HEK293T (cell line): ENCODE results near the gene DNAH7.

Source experiments
- CTCF ChIA-PET: fragments of 350-600 bp; formaldehyde crosslinking; extraction: SDS; loops from one replicate; lab custom pipeline; 2021; ENCODE audit warnings: antibody characterized with exemption, inconsistent platforms; lab: Yijun Ruan, JAX
- POLR2A ChIA-PET: fragments of 350-600 bp; formaldehyde crosslinking; extraction: SDS; loops from one replicate; lab custom pipeline; 2020; ENCODE audit warnings: antibody characterized with exemption, inconsistent platforms; lab: Yijun Ruan, JAX
- DNase-seq: peaks from one replicate; pipeline ENCODE4 v3.0.0; 2012; ENCODE audit warnings: mixed read lengths; ENCODE audit errors: extremely low spot score
- ARNT ChIP-seq: fragments of 450-650 bp; IDR thresholded peaks from 2 replicates; pipeline ENCODE4 v1.6.1; 2017; ENCODE audit warnings: mild to moderate bottlenecking
- BHLHE40 ChIP-seq: fragments of 450-650 bp; IDR thresholded peaks from 2 replicates; pipeline ENCODE4 v1.6.1; 2016; ENCODE audit warnings: mild to moderate bottlenecking, moderate library complexity, borderline replicate concordance
- CTBP1 ChIP-seq: fragments of 450-650 bp; IDR thresholded peaks from 2 replicates; pipeline ENCODE4 v1.6.1; 2016; ENCODE audit warnings: borderline replicate concordance
- ELF4 ChIP-seq: fragments of 450-650 bp; IDR thresholded peaks from 2 replicates; pipeline ENCODE4 v1.6.1; 2017; ENCODE audit warnings: antibody characterized with exemption
- FOXA1 ChIP-seq: fragments of 450-650 bp; IDR thresholded peaks from 2 replicates; pipeline ENCODE4 v1.6.1; 2016; ENCODE audit warnings: mild to moderate bottlenecking
- FOXK2 ChIP-seq: fragments of 450-650 bp; IDR thresholded peaks from 2 replicates; pipeline ENCODE4 v1.6.1; 2016; ENCODE audit warnings: mild to moderate bottlenecking
- FOXM1 ChIP-seq: fragments of 450-650 bp; IDR thresholded peaks from 2 replicates; pipeline ENCODE4 v1.6.1; 2017; ENCODE audit warnings: mild to moderate bottlenecking, borderline replicate concordance
- HDGF ChIP-seq: fragments of 450-650 bp; IDR thresholded peaks from 2 replicates; pipeline ENCODE4 v1.6.1; 2017; ENCODE audit warnings: antibody characterized with exemption, borderline replicate concordance
- L3MBTL2 ChIP-seq: fragments of 450-650 bp; conservative IDR thresholded peaks from 2 replicates; pipeline ENCODE4 v1.6.1; 2016; ENCODE audit warnings: mild to moderate bottlenecking
- LEF1 ChIP-seq: fragments of 450-650 bp; IDR thresholded peaks from 2 replicates; pipeline ENCODE4 v1.6.1; 2017; ENCODE audit warnings: mild to moderate bottlenecking, borderline replicate concordance
- NFRKB ChIP-seq: fragments of 450-650 bp; IDR thresholded peaks from 2 replicates; pipeline ENCODE4 v1.6.1; 2016; ENCODE audit warnings: mild to moderate bottlenecking, moderate library complexity
- PKNOX1 ChIP-seq: fragments of 450-650 bp; IDR thresholded peaks from 2 replicates; pipeline ENCODE4 v1.6.1; 2016
- SP1 ChIP-seq: fragments of 450-650 bp; IDR thresholded peaks from 2 replicates; pipeline ENCODE4 v1.6.1; 2017
- SUZ12 ChIP-seq: fragments of 450-650 bp; IDR thresholded peaks from 2 replicates; pipeline ENCODE4 v1.6.1; 2016; ENCODE audit warnings: mild to moderate bottlenecking
- TARDBP ChIP-seq: fragments of 450-650 bp; IDR thresholded peaks from 2 replicates; pipeline ENCODE4 v1.6.1; 2016
- ZNF384 ChIP-seq: fragments of 450-650 bp; IDR thresholded peaks from 2 replicates; pipeline ENCODE4 v1.6.1; 2016

Gene DNAH7

GRCh38 chr2:196054631-196055030 lies 14.0 kb downstream of the DNAH7 start:
- no peak for TF ChIP-seq LEF1
- TF ChIP-seq BHLHE40, result no peak
- no peak for TF ChIP-seq ARNT
- no peak for DNase-seq
- ChIA-PET POLR2A (no interaction called here), CTCF (no interaction called here)

GRCh38 chr2:196046123-196046917 lies 22.3 kb downstream of the DNAH7 start:
- no peak for DNase-seq
- ChIA-PET POLR2A (no interaction called here), CTCF (no interaction called here)
- TF ChIP-seq SP1 (no peak), ARNT (no peak), LEF1 (no peak), CTBP1 (no peak), FOXM1 (no peak), FOXK2 (no peak), BHLHE40 (no peak), TARDBP (no peak), HDGF (no peak), ZNF384 (no peak), ELF4 (no peak), NFRKB (no peak)

GRCh38 chr2:196041786-196042185 lies 26.9 kb downstream of the DNAH7 start:
- TF ChIP-seq FOXA1 (no peak), NFRKB (no peak), ARNT (no peak), CTBP1 (no peak), L3MBTL2 (no peak), SP1 (no peak), TARDBP (no peak), PKNOX1 (no peak), FOXM1 (no peak), LEF1 (no peak), HDGF (no peak), FOXK2 (no peak), ZNF384 (no peak), SUZ12 (no peak)
- POLR2A ChIA-PET, result no interaction called here
- DNase-seq, result no peak

GRCh38 chr2:196040218-196040617 lies 28.4 kb downstream of the DNAH7 start:
- no peak for DNase-seq
- ChIA-PET POLR2A (no interaction called here), CTCF (no interaction called here)
- no peak for TF ChIP-seq ARNT
- TF ChIP-seq NFRKB, result no peak
- no peak for TF ChIP-seq ZNF384
- no peak for TF ChIP-seq HDGF
- TF ChIP-seq ELF4, result no peak
- no peak for TF ChIP-seq CTBP1
- TF ChIP-seq FOXA1, result no peak
- no peak for TF ChIP-seq SUZ12
- no peak for TF ChIP-seq LEF1
- TF ChIP-seq TARDBP, result no peak
- no peak for TF ChIP-seq SP1
- TF ChIP-seq FOXM1, result no peak
- no peak for TF ChIP-seq FOXK2

More at GRCh38 chr2:196041786-196042185, 26.9 kb downstream of the DNAH7 start:
- CTCF ChIA-PET, result no interaction called here

GRCh38 chr2:196036442-196036841 lies 32.2 kb downstream of the DNAH7 start:
- POLR2A ChIA-PET, result no interaction called here
- TF ChIP-seq LEF1 (no peak), SUZ12 (no peak), FOXK2 (no peak), FOXM1 (no peak), CTBP1 (no peak), PKNOX1 (no peak), FOXA1 (no peak), NFRKB (no peak), ZNF384 (no peak), TARDBP (no peak), BHLHE40 (no peak), ELF4 (no peak), L3MBTL2 (no peak), HDGF (no peak), SP1 (no peak)
- DNase-seq, result no peak
- CTCF ChIA-PET, result no interaction called here

GRCh38 chr2:196018037-196018436 lies 50.6 kb downstream of the DNAH7 start:
- ChIA-PET CTCF (no interaction called here), POLR2A (no interaction called here)
- DNase-seq, result no peak
- TF ChIP-seq BHLHE40 (no peak), NFRKB (no peak), HDGF (no peak), SUZ12 (no peak), FOXM1 (no peak), TARDBP (no peak), ZNF384 (no peak), FOXK2 (no peak), ARNT (no peak), LEF1 (no peak), L3MBTL2 (no peak), PKNOX1 (no peak), CTBP1 (no peak), ELF4 (no peak), SP1 (no peak), FOXA1 (no peak)
